Measurements from ENCODE around the gene ARHGAP26. TPM values are rescaled to one million over a fixed set of nuclear protein-coding genes. Genes with fewer than 3 reads are reported as not detected.

ARHGAP26 gene
- polyA plus RNA-seq, 4 donors: 7.6 to 31.7 (median 11.5) TPM

- no peak for DNase-seq
- peaks cover 0 to 6% (median 0%) of the 10 kb centered on the region in 3 donors for H3K4me1 ChIP-seq (ENCODE audit: control insufficient read depth in 3 of 3, insufficient read depth in 2 of 3, low read depth in 1 of 3, low read length in 2 of 3)
- no peak overlapping the region for H3K27ac ChIP-seq (ENCODE audit: low read depth in 1 of 3, low read length in 2 of 3)
- H3K27me3 ChIP-seq (ENCODE audit: control insufficient read depth in 3 of 3, insufficient read depth in 3 of 3, low read length in 3 of 3): no peaks in the 10 kb centered on the region
- H3K4me3 ChIP-seq (ENCODE audit: low read depth in 1 of 3, low read length in 3 of 3): no peak overlapping the region
- no peaks in the 10 kb centered on the region for H3K9me3 ChIP-seq (ENCODE audit: control insufficient read depth in 2 of 2, insufficient read depth in 1 of 2, low read depth in 1 of 2, low read length in 1 of 2)
- FAIRE-seq: no peak
- no peaks in the 10 kb centered on the region for H3K36me3 ChIP-seq (ENCODE audit: control insufficient read depth in 3 of 3, insufficient read depth in 2 of 3, low read depth in 1 of 3, low read length in 3 of 3)
- WGBS, 3 donors: 74 to 85% (median 81%) methylated on average over 7 of the region's 7 CpGs
Measured at GRCh38 chr5:143254819-143255218, 484.6 kb downstream of the ARHGAP26 start.

- FAIRE-seq (no peak), DNase-seq (no peak)
- Histone ChIP-seq H3K27ac (ENCODE audit: low read depth in 1 of 3, low read length in 2 of 3) (no peak overlapping the region), H3K27me3 (ENCODE audit: control insufficient read depth in 3 of 3, insufficient read depth in 3 of 3, low read length in 3 of 3) (no peaks in the 10 kb centered on the region), H3K4me1 (ENCODE audit: control insufficient read depth in 3 of 3, insufficient read depth in 2 of 3, low read depth in 1 of 3, low read length in 2 of 3) (no peaks in the 10 kb centered on the region), H3K36me3 (ENCODE audit: control insufficient read depth in 3 of 3, insufficient read depth in 2 of 3, low read depth in 1 of 3, low read length in 3 of 3) (no peaks in the 10 kb centered on the region), H3K4me3 (ENCODE audit: low read depth in 1 of 3, low read length in 3 of 3) (no peak overlapping the region), H3K9me3 (ENCODE audit: control insufficient read depth in 2 of 2, insufficient read depth in 1 of 2, low read depth in 1 of 2, low read length in 1 of 2) (no peaks in the 10 kb centered on the region)
- WGBS, 3 donors: 94 to 98% (median 95%) methylated on average over 12 of the region's 12 CpGs
Measured at GRCh38 chr5:143258559-143259253, 488.5 kb downstream of the ARHGAP26 start.

DNA sequence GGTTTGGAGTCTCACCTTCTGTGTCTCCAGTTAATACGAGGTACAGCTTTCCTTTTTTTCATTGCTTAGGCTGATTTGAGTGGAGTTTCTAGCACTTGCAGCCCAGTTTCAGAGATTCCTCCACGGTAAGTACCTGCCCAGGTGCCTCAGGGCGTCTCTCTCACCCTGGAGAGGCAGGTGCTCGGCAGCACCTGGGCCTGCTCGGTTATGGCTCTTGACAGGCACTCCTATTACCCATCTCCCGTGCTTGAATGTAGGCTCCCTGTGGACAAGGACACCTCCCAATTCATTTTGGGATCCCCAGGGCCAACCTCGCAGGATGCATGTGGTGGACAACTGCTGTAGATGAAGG lies 489.1 kb downstream of the ARHGAP26 start:
- WGBS, 3 donors: 81 to 97% (median 92%) methylated on average over 7 of the region's 7 CpGs
- H3K27ac ChIP-seq (ENCODE audit: low read depth in 1 of 3, low read length in 2 of 3): no peak overlapping the region
- FAIRE-seq: no peak

DNA sequence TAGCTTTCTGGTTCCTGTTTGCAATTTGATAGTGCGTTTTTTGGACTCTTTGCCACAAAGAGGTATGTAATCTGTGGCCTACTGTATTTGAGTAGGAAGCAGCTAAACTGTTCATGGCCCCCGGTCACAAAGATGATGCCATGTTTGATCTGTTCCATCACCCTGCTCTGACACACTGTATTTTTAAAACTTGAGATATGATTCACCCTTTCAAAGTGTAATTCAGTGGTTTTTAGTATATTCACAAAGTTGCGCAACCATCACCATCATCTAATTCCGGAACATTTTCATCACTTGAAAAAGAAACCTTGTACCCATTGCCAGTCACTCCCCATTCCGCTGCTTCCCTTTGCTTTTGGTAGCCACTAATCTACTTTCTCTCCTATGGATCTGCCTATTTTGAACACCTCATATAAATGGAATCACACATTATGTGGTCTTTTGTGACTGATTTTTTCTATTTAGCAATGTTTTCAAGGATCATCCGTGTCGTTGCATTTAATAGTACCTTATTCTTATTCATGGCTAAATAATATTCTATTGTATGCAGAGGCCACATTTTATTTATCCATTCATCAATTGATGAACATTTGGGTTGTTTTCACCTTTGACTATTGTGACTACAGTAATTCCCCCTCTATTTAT lies 491.7 kb downstream of the ARHGAP26 start:
- 91 to 96% (median 94%) methylated on average over 7 of the region's 7 CpGs for WGBS, 3 donors
- Histone ChIP-seq H3K27ac (ENCODE audit: low read depth in 1 of 3, low read length in 2 of 3) (no peak overlapping the region), H3K4me1 (ENCODE audit: control insufficient read depth in 3 of 3, insufficient read depth in 2 of 3, low read depth in 1 of 3, low read length in 2 of 3) (no peaks in the 10 kb centered on the region), H3K36me3 (ENCODE audit: control insufficient read depth in 3 of 3, insufficient read depth in 2 of 3, low read depth in 1 of 3, low read length in 3 of 3) (no peaks in the 10 kb centered on the region), H3K4me3 (ENCODE audit: low read depth in 1 of 3, low read length in 3 of 3) (no peak overlapping the region), H3K27me3 (ENCODE audit: control insufficient read depth in 3 of 3, insufficient read depth in 3 of 3, low read length in 3 of 3) (no peaks in the 10 kb centered on the region), H3K9me3 (ENCODE audit: control insufficient read depth in 2 of 2, insufficient read depth in 1 of 2, low read depth in 1 of 2, low read length in 1 of 2) (no peaks in the 10 kb centered on the region)
- DNase-seq (no peak), FAIRE-seq (no peak)

More for the DNA sequence above, 489.1 kb downstream of the ARHGAP26 start:
- Histone ChIP-seq H3K9me3 (ENCODE audit: control insufficient read depth in 2 of 2, insufficient read depth in 1 of 2, low read depth in 1 of 2, low read length in 1 of 2) (no peaks in the 10 kb centered on the region), H3K27me3 (ENCODE audit: control insufficient read depth in 3 of 3, insufficient read depth in 3 of 3, low read length in 3 of 3) (no peaks in the 10 kb centered on the region), H3K36me3 (ENCODE audit: control insufficient read depth in 3 of 3, insufficient read depth in 2 of 3, low read depth in 1 of 3, low read length in 3 of 3) (no peaks in the 10 kb centered on the region), H3K4me3 (ENCODE audit: low read depth in 1 of 3, low read length in 3 of 3) (no peak overlapping the region), H3K4me1 (ENCODE audit: control insufficient read depth in 3 of 3, insufficient read depth in 2 of 3, low read depth in 1 of 3, low read length in 2 of 3) (no peaks in the 10 kb centered on the region)
- no peak for DNase-seq

GRCh38 chr5:143262393-143263174 lies 492.4 kb downstream of the ARHGAP26 start:
- 74 to 95% (median 94%) methylated on average over 1 of the region's 1 CpG for WGBS, 3 donors
- Histone ChIP-seq H3K4me3 (ENCODE audit: low read depth in 1 of 3, low read length in 3 of 3) (no peak overlapping the region), H3K36me3 (ENCODE audit: control insufficient read depth in 3 of 3, insufficient read depth in 2 of 3, low read depth in 1 of 3, low read length in 3 of 3) (no peaks in the 10 kb centered on the region), H3K27ac (ENCODE audit: low read depth in 1 of 3, low read length in 2 of 3) (no peak overlapping the region), H3K9me3 (ENCODE audit: control insufficient read depth in 2 of 2, insufficient read depth in 1 of 2, low read depth in 1 of 2, low read length in 1 of 2) (no peaks in the 10 kb centered on the region), H3K4me1 (ENCODE audit: control insufficient read depth in 3 of 3, insufficient read depth in 2 of 3, low read depth in 1 of 3, low read length in 2 of 3) (no peaks in the 10 kb centered on the region), H3K27me3 (ENCODE audit: control insufficient read depth in 3 of 3, insufficient read depth in 3 of 3, low read length in 3 of 3) (no peaks in the 10 kb centered on the region)
- DNase-seq (no peak), FAIRE-seq (no peak)

- Histone ChIP-seq H3K4me1 (ENCODE audit: control insufficient read depth in 3 of 3, insufficient read depth in 2 of 3, low read depth in 1 of 3, low read length in 2 of 3) (no peaks in the 10 kb centered on the region), H3K27me3 (ENCODE audit: control insufficient read depth in 3 of 3, insufficient read depth in 3 of 3, low read length in 3 of 3) (no peaks in the 10 kb centered on the region), H3K27ac (ENCODE audit: low read depth in 1 of 3, low read length in 2 of 3) (no peak overlapping the region), H3K36me3 (ENCODE audit: control insufficient read depth in 3 of 3, insufficient read depth in 2 of 3, low read depth in 1 of 3, low read length in 3 of 3) (no peaks in the 10 kb centered on the region), H3K4me3 (ENCODE audit: low read depth in 1 of 3, low read length in 3 of 3) (no peak overlapping the region), H3K9me3 (ENCODE audit: control insufficient read depth in 2 of 2, insufficient read depth in 1 of 2, low read depth in 1 of 2, low read length in 1 of 2) (no peaks in the 10 kb centered on the region)
- DNase-seq: no peak
- 76 to 84% (median 78%) methylated on average over 4 of the region's 4 CpGs for WGBS, 3 donors
- FAIRE-seq: no peak
Measured at GRCh38 chr5:143263272-143263810, 493.2 kb downstream of the ARHGAP26 start.

GRCh38 chr5:143265995-143266394 lies 495.8 kb downstream of the ARHGAP26 start:
- FAIRE-seq (no peak), DNase-seq (no peak)
- Histone ChIP-seq H3K9me3 (ENCODE audit: control insufficient read depth in 2 of 2, insufficient read depth in 1 of 2, low read depth in 1 of 2, low read length in 1 of 2) (no peaks in the 10 kb centered on the region), H3K36me3 (ENCODE audit: control insufficient read depth in 3 of 3, insufficient read depth in 2 of 3, low read depth in 1 of 3, low read length in 3 of 3) (no peaks in the 10 kb centered on the region), H3K4me3 (ENCODE audit: low read depth in 1 of 3, low read length in 3 of 3) (no peak overlapping the region), H3K27ac (ENCODE audit: low read depth in 1 of 3, low read length in 2 of 3) (no peak overlapping the region), H3K4me1 (ENCODE audit: control insufficient read depth in 3 of 3, insufficient read depth in 2 of 3, low read depth in 1 of 3, low read length in 2 of 3) (no peaks in the 10 kb centered on the region), H3K27me3 (ENCODE audit: control insufficient read depth in 3 of 3, insufficient read depth in 3 of 3, low read length in 3 of 3) (no peaks in the 10 kb centered on the region)
- WGBS, 3 donors: 100% methylated on average over 2 of the region's 2 CpGs

GRCh38 chr5:143267186-143267585 lies 497.0 kb downstream of the ARHGAP26 start:
- H3K9me3 ChIP-seq (ENCODE audit: control insufficient read depth in 2 of 2, insufficient read depth in 1 of 2, low read depth in 1 of 2, low read length in 1 of 2): no peaks in the 10 kb centered on the region
- FAIRE-seq (no peak), DNase-seq (no peak)
- no peaks in the 10 kb centered on the region for H3K4me1 ChIP-seq (ENCODE audit: control insufficient read depth in 3 of 3, insufficient read depth in 2 of 3, low read depth in 1 of 3, low read length in 2 of 3)
- no peaks in the 10 kb centered on the region for H3K36me3 ChIP-seq (ENCODE audit: control insufficient read depth in 3 of 3, insufficient read depth in 2 of 3, low read depth in 1 of 3, low read length in 3 of 3)
- no peaks in the 10 kb centered on the region for H3K27me3 ChIP-seq (ENCODE audit: control insufficient read depth in 3 of 3, insufficient read depth in 3 of 3, low read length in 3 of 3)
- H3K4me3 ChIP-seq (ENCODE audit: low read depth in 1 of 3, low read length in 3 of 3): no peak overlapping the region
- H3K27ac ChIP-seq (ENCODE audit: low read depth in 1 of 3, low read length in 2 of 3): no peak overlapping the region
- 96 to 98% (median 98%) methylated on average over 2 of the region's 2 CpGs for WGBS, 3 donors
